HCT116 (cell line): ENCODE results near the gene B4GALT4. TPM values are rescaled to one million over a fixed set of nuclear protein-coding genes. Genes with fewer than 3 reads are reported as not detected.

Source experiments
- ATAC-seq: fragments of 200-7000 bp; cut with Tn5 transposase; 2 replicates; pipeline ENCODE4 v1.9.1; 2020; ENCODE audit warnings: mild to moderate bottlenecking, moderate library complexity
- BruUV-seq: library from RNA; stranded (reverse); fragments of 400-500 nt; replicated peaks from 2 replicates; lab custom pipeline; 2021; lab: Mats Ljungman, UMichigan
- CTCF ChIA-PET: fragments of 300-600 bp; sonication (Branson Sonifier 250); formaldehyde crosslinking; loops from one replicate; lab custom pipeline; 2021; ENCODE audit warnings: antibody characterized with exemption; lab: Charles Lee
- POLR2A ChIA-PET: fragments of 300-600, 350-600 bp; sonication (Branson Sonifier 250); formaldehyde crosslinking; loops from one replicate; lab custom pipeline; 2021; ENCODE audit warnings: antibody characterized with exemption; lab: Charles Lee
- RAD21 ChIA-PET, 2 experiments: fragments of 300-600 bp; sonication (Branson Sonifier 250); formaldehyde crosslinking; loops; one replicate each; lab custom pipeline; 2023; ENCODE audit warnings: low total read pairs in 2 of 2; ENCODE audit not compliant: uncharacterized antibody in 2 of 2, unreplicated experiment in 2 of 2, low non-redundant PET in 1 of 2; lab: Charles Lee
- DNase-seq: peaks from one replicate; pipeline ENCODE4 v3.0.0-alpha.2; 2010; ENCODE audit warnings: low read depth, low spot score
- H2AFZ ChIP-seq: fragments of 200-600 bp; shearing (Covaris generic), sonication (generic); 2 replicates; pipeline ENCODE4 v1.6.1; 2017; ENCODE audit warnings: low read depth, mixed run types, mixed read lengths, antibody characterized with exemption, low read length; ENCODE audit not compliant: poor library complexity, severe bottlenecking
- H3K27ac ChIP-seq: 2 replicates; pipeline ENCODE4 v1.5.1; 2012; ENCODE audit warnings: low read depth, low read length
- H3K27me3 ChIP-seq: fragments of 200-600 bp; sonication (generic); 2 replicates; pipeline ENCODE4 v1.6.1; 2016; ENCODE audit warnings: mixed run types, low read length, mixed read lengths; ENCODE audit not compliant: insufficient read depth
- H3K36me3 ChIP-seq, 2 experiments: fragments of 200-500 bp in 1 of 2; fragments of 200-600 bp in 1 of 2; sonication (Bioruptor generic) in 1 of 2; sonication (generic) in 1 of 2; 2 replicates each; pipeline versions ENCODE4 v1.5.1 to v1.6.1; 2014 to 2016; ENCODE audit warnings: low read length in 2 of 2, inconsistent platforms in 1 of 2, mixed read lengths in 1 of 2, mixed run types in 1 of 2; ENCODE audit not compliant: insufficient read depth in 2 of 2, control insufficient read depth in 1 of 2
- H3K4me1 ChIP-seq, 2 experiments: fragments of 200-600 bp in 1 of 2; sonication (generic) in 1 of 2; 2 replicates each; pipeline versions ENCODE4 v1.5.1 to v1.6.1; 2012 to 2017; ENCODE audit warnings: low read length in 2 of 2, inconsistent platforms in 1 of 2, mild to moderate bottlenecking in 1 of 2, mixed read lengths in 1 of 2, mixed run types in 1 of 2, moderate library complexity in 1 of 2; ENCODE audit not compliant: insufficient read depth in 2 of 2, control insufficient read depth in 1 of 2
- H3K4me2 ChIP-seq: fragments of 200-600 bp; sonication (generic); 2 replicates; pipeline ENCODE4 v1.6.1; 2017; ENCODE audit warnings: mixed run types, low read length, mixed read lengths
- H3K4me3 ChIP-seq, 2 experiments: fragments of 200-600 bp in 1 of 2; sonication (generic) in 1 of 2; replicated peaks in 1 of 2; 2 replicates each; pipeline ENCODE4 v1.5.1; 2011 to 2016; ENCODE audit warnings: low read length in 2 of 2, control low read depth in 1 of 2, low read depth in 1 of 2, mild to moderate bottlenecking in 1 of 2, mixed read lengths in 1 of 2, mixed run types in 1 of 2
- H3K79me2 ChIP-seq: fragments of 200-600 bp; sonication (generic); 2 replicates; pipeline ENCODE4 v1.6.1; 2017; ENCODE audit warnings: mild to moderate bottlenecking, mixed run types, low read length, moderate library complexity, mixed read lengths; ENCODE audit not compliant: insufficient read depth
- H3K9ac ChIP-seq: fragments of 200-600 bp; sonication (generic); 2 replicates; pipeline ENCODE4 v1.6.1; 2016; ENCODE audit warnings: low read length, mixed read lengths
- H3K9me2 ChIP-seq: fragments of 200-600 bp; sonication (generic), shearing (Covaris generic); 2 replicates; pipeline ENCODE4 v1.6.1; 2017; ENCODE audit warnings: mixed run types, mild to moderate bottlenecking, moderate library complexity; ENCODE audit not compliant: insufficient read depth
- H3K9me3 ChIP-seq, 2 experiments: fragments of 200-500 bp in 1 of 2; fragments of 200-600 bp in 1 of 2; sonication (Bioruptor generic) in 1 of 2; sonication (generic) in 1 of 2; 2 replicates each; pipeline ENCODE4 v1.6.1; 2014 to 2017; ENCODE audit warnings: low read length in 2 of 2, mixed read lengths in 2 of 2, inconsistent platforms in 1 of 2, low read depth in 1 of 2, mild to moderate bottlenecking in 1 of 2, mixed run types in 1 of 2, moderate library complexity in 1 of 2; ENCODE audit not compliant: control insufficient read depth in 1 of 2, insufficient read depth in 1 of 2
- H4K20me1 ChIP-seq: fragments of 200-600 bp; sonication (generic), shearing (Covaris generic); 2 replicates; pipeline ENCODE4 v1.6.1; 2017; ENCODE audit warnings: mixed run types, mild to moderate bottlenecking, moderate library complexity; ENCODE audit not compliant: insufficient read depth
- CBX3 ChIP-seq: IDR thresholded peaks from 2 replicates; pipeline ENCODE4 v1.6.1; 2012; ENCODE audit warnings: low read depth
- CEBPB ChIP-seq: IDR thresholded peaks from 2 replicates; pipeline ENCODE4 v1.6.1; 2012; ENCODE audit warnings: low read depth
- EZH2 ChIP-seq: fragments of 200-600 bp; sonication (generic); IDR thresholded peaks from 2 replicates; pipeline ENCODE4 v1.6.1; 2017; ENCODE audit warnings: antibody characterized with exemption, mixed run types
- JUND ChIP-seq: IDR thresholded peaks from 2 replicates; pipeline ENCODE4 v1.6.1; 2012
- POLR2AphosphoS5 ChIP-seq: IDR thresholded peaks from 2 replicates; pipeline ENCODE4 v1.6.1; 2011; ENCODE audit warnings: mild to moderate bottlenecking, low read depth, low read length, moderate library complexity
- RAD21 ChIP-seq: IDR thresholded peaks from 2 replicates; pipeline ENCODE4 v1.6.1; 2012; ENCODE audit warnings: low read depth, mild to moderate bottlenecking
- ZNF274 ChIP-seq: fragments of 200-500 bp; sonication (Bioruptor generic); IDR thresholded peaks from 2 replicates; pipeline ENCODE4 v1.6.1; 2014; ENCODE audit warnings: mild to moderate bottlenecking, low read depth, low read length, inconsistent platforms
- intact Hi-C: fragments of 100-400 bp; cut with micrococcal nuclease; formaldehyde crosslinking; loops from 2 replicates; pipeline ENCODE4 v1.10.0; 2022
- total RNA-seq: library from RNA; stranded (reverse); gene quantifications from one replicate; pipeline ENCODE4 v1.2.1, GENCODE V29; 2021; ENCODE audit not compliant: unreplicated experiment
- TF ChIP-seq, protein P1 (sequence below), 3 experiments: fragments of 200-600 bp in 1 of 3; sonication (generic) in 1 of 3; IDR thresholded peaks in 2 of 3; conservative IDR thresholded peaks in 1 of 3; 2 replicates each; pipeline ENCODE4 v1.5.1; 2012 to 2017; ENCODE audit warnings: low read depth in 2 of 3, low read length in 2 of 3, antibody characterized with exemption in 1 of 3, borderline replicate concordance in 1 of 3, control low read depth in 1 of 3, mild to moderate bottlenecking in 1 of 3, mixed read lengths in 1 of 3, mixed run types in 1 of 3, moderate library complexity in 1 of 3; ENCODE audit not compliant: insufficient read depth in 1 of 3
- TF ChIP-seq, protein P2 (sequence below): IDR thresholded peaks from 2 replicates; pipeline ENCODE4 v1.6.1; 2011; ENCODE audit warnings: mild to moderate bottlenecking, low read length, moderate library complexity; ENCODE audit not compliant: insufficient replicate concordance; ENCODE audit errors: extremely low read depth
- TF ChIP-seq, protein P3 (sequence below): IDR thresholded peaks from 2 replicates; pipeline ENCODE4 v1.6.1; 2012

The B4GALT4 gene
- total RNA-seq, 1 experiment from 2014 or later: 15.9 TPM

DNA sequence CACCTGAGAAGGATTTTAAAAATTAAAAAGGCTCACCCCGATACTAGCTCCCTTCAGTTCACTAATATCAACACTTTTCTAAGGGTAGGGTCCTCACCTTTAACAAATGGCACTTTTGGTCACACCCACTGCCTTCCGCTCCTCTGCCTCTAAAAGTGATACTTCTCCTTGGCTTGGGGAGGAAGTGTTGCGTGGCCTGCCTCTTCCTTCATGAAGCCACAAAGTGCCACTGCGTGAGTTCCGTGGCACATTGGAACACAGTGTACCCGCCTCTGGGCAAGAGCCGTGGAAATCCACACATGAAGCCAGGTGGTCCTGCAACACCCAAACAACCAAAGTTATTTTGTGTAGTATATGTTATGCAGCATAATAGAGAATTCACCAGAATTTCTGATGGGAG is 3.9 kb downstream of the B4GALT4 start:
- CTCF ChIA-PET: no interaction called here
- RAD21 ChIA-PET: no interaction called here
- peaks cover 23% of the 10 kb centered on the region for H3K79me2 ChIP-seq
- H2AFZ ChIP-seq: no peak overlapping the region
- H3K27ac ChIP-seq: no peak overlapping the region
- no peaks in the 10 kb centered on the region for H3K9me3 ChIP-seq
- H3K4me3 ChIP-seq: no peak overlapping the region
- H3K4me2 ChIP-seq: no peak overlapping the region
- no TSS peak for BruUV-seq
- no peak for TF ChIP-seq JUND
- TF ChIP-seq RAD21: no peak
- no peak for TF ChIP-seq EZH2
- TF ChIP-seq CBX3: no peak
- no peak for TF ChIP-seq ZNF274
- ATAC-seq (no peak), DNase-seq (no peak)
- intact Hi-C loops: no loop called here
- no peaks in the 10 kb centered on the region for H3K27me3 ChIP-seq
- H3K36me3 ChIP-seq: peaks cover 0 to 4% of the 10 kb centered on the region in 2 experiments; a peak in 1 of 4 replicates
- POLR2A ChIA-PET: no interaction called here
- peaks cover 6 to 23% of the 10 kb centered on the region in 2 experiments for H3K4me1 ChIP-seq
- no peak overlapping the region for H3K9ac ChIP-seq
- H3K9me2 ChIP-seq: no peaks in the 10 kb centered on the region
- no peaks in the 10 kb centered on the region for H4K20me1 ChIP-seq

DNA sequence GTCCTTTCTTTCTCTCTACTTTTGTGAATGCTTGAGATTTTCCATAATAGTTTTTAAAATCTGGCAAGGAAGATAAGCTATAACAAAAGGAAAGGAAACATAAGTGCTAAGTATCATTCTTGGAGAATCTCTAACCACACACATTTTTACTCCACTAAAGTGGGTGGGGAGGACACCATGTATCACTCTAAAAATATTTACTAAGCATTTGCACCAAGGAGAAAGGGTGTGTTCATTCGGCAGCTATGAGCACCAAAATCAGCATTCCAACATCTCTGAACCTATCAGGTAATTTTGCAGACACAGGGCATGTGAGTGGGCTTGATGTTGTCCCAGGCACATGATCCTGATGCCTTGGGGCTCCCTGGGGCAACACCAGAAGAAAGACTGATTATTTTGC is 5.5 kb downstream of the B4GALT4 start:
- no peaks in the 10 kb centered on the region for H4K20me1 ChIP-seq
- no peaks in the 10 kb centered on the region for H3K9me2 ChIP-seq
- no peak overlapping the region for H3K4me3 ChIP-seq
- no peak overlapping the region for H3K4me2 ChIP-seq
- DNase-seq: no peak
- H3K36me3 ChIP-seq: peaks cover 3 to 4% of the 10 kb centered on the region in 2 experiments; a peak in 2 of 4 replicates
- H3K9ac ChIP-seq: no peak overlapping the region
- H3K27me3 ChIP-seq: no peaks in the 10 kb centered on the region
- ChIA-PET CTCF (interaction anchor here (0.6 kb wide), 1 partner anchor 351 kb away, joined by 3 read pairs; no protein-coding TSS in a partner anchor), POLR2A (no interaction called here), RAD21 (no interaction called here)
- no peak for TF ChIP-seq POLR2AphosphoS5
- no peak for TF ChIP-seq CEBPB
- TF ChIP-seq, protein P1, sequence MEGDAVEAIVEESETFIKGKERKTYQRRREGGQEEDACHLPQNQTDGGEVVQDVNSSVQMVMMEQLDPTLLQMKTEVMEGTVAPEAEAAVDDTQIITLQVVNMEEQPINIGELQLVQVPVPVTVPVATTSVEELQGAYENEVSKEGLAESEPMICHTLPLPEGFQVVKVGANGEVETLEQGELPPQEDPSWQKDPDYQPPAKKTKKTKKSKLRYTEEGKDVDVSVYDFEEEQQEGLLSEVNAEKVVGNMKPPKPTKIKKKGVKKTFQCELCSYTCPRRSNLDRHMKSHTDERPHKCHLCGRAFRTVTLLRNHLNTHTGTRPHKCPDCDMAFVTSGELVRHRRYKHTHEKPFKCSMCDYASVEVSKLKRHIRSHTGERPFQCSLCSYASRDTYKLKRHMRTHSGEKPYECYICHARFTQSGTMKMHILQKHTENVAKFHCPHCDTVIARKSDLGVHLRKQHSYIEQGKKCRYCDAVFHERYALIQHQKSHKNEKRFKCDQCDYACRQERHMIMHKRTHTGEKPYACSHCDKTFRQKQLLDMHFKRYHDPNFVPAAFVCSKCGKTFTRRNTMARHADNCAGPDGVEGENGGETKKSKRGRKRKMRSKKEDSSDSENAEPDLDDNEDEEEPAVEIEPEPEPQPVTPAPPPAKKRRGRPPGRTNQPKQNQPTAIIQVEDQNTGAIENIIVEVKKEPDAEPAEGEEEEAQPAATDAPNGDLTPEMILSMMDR (IDR thresholded peaks at IDR 0.05 in 2 of 3, conservative IDR thresholded peaks at IDR 0.05 in 1 of 3; ENCODE audit: borderline replicate concordance in 1 of 3, insufficient read depth in 1 of 3, low read depth in 2 of 3, low read length in 2 of 3): no peak
- TF ChIP-seq, protein P2, sequence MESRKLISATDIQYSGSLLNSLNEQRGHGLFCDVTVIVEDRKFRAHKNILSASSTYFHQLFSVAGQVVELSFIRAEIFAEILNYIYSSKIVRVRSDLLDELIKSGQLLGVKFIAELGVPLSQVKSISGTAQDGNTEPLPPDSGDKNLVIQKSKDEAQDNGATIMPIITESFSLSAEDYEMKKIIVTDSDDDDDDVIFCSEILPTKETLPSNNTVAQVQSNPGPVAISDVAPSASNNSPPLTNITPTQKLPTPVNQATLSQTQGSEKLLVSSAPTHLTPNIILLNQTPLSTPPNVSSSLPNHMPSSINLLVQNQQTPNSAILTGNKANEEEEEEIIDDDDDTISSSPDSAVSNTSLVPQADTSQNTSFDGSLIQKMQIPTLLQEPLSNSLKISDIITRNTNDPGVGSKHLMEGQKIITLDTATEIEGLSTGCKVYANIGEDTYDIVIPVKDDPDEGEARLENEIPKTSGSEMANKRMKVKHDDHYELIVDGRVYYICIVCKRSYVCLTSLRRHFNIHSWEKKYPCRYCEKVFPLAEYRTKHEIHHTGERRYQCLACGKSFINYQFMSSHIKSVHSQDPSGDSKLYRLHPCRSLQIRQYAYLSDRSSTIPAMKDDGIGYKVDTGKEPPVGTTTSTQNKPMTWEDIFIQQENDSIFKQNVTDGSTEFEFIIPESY: no peak
- TF ChIP-seq, protein P3, sequence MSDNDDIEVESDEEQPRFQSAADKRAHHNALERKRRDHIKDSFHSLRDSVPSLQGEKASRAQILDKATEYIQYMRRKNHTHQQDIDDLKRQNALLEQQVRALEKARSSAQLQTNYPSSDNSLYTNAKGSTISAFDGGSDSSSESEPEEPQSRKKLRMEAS: no peak
- TF ChIP-seq ZNF274: no peak
- no peak for TF ChIP-seq CBX3
- ATAC-seq: no peak
- no TSS peak for BruUV-seq
- H3K79me2 ChIP-seq: peaks cover 22% of the 10 kb centered on the region
- H2AFZ ChIP-seq: no peak overlapping the region
- peaks cover 0 to 12% of the 10 kb centered on the region in 2 experiments; a peak in 2 of 4 replicates for H3K4me1 ChIP-seq
- no peak overlapping the region for H3K27ac ChIP-seq
- no peaks in the 10 kb centered on the region for H3K9me3 ChIP-seq
- intact Hi-C loops: no loop called here
